Smooth muscle cell of the brain vasculature (primary cell): ENCODE data around the gene MRPL41.
"Not testable (repeated sequence)": the region's sequence is repeated elsewhere in the genome, so short reads cannot be mapped to it uniquely, and the experiment has no call there.

Source experiments
- DNase-seq: peaks from one replicate; pipeline ENCODE4 v3.0.0-alpha.2; 2012; ENCODE audit warnings: low read depth, low spot score

MRPL41 gene

DNA sequence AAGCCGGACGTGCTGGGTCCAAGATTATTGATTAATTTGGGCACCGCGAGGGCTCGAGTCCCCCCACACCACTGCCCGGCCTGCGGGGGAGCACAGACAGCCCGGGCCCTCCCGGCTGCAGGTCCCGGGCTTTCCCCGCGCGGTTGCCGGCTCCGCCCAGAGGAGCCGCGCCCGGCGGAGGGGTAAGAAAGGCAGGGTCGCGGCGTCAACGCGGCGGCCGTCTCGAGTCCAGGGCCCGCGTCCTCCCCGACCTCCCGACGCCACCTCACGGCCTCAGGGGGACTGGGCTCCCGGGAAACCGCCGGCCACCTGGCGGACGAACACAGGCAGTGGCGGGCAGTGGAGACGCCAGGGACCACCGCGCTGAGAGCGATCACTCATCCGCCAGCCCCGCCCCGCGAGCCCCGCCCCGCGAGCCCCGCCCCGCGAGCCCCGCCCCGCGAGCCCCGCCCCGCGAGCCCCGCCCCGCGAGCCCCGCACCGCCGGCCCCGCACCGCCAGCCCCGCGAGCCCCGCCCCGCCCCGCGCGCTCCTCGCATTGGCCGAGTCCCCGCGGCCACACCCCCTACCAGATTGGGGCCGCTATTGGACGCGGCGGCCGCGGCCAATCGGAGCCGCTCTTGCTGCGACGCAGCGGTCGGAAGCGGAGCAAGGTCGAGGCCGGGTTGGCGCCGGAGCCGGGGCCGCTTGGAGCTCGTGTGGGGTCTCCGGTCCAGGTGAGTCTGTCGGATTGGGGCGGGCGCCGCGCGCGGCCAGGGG is at the start of gene MRPL41:
MRPL41 (plus strand) TSS at position 616 of the 758 bp plus-strand sequence. CDS start 203 bp downstream, outside the sequence.
- DNase-seq = no peak

DNA sequence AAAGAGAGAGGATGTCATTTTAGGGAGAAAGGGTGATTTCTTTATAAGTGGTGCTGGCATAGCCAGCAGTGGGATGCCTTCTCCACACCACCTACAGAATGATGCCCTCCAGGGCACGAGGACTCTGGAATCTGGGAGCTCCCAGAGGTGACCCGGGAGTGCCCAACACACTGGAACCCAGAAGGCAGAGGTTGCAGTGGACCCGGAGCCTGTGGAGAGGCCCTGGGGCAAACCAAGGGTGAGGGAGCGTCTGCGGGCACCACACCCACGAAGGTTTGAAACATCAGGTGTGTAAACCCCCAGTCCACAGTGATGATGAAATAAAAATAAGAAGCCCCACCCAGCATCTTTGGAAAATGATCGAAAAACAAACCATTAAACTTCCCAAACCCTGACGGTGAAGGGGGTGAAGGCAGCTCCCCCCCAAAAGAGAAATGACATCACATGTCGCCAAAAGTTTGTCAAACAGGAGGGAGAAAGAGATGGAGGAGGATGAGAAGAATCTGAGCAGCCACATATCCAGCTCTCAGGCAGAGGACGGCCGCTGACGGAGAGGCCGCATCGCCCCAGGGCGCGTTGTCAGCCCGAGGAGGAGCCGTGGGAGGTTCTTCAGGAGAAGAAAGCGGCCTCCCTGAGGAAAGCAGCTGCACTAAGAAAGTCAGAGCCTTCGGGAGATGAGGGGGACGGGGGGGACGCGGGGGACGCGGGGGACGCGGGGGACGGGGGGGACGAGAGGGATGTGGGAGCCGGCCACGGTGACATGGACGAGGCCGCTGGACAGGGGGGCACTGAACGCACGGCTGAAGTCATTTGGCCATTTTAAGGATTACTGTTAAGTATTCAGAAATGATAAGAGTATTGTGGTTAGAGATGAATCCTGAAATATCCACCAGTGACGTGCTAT is 49.4 kb upstream of the MRPL41 start:
- DNase-seq = no peak

- DNase-seq = no peak
These were observed 47.3 kb upstream of the MRPL41 start for GRCh38 chr9:137504432-137504777.

DNA sequence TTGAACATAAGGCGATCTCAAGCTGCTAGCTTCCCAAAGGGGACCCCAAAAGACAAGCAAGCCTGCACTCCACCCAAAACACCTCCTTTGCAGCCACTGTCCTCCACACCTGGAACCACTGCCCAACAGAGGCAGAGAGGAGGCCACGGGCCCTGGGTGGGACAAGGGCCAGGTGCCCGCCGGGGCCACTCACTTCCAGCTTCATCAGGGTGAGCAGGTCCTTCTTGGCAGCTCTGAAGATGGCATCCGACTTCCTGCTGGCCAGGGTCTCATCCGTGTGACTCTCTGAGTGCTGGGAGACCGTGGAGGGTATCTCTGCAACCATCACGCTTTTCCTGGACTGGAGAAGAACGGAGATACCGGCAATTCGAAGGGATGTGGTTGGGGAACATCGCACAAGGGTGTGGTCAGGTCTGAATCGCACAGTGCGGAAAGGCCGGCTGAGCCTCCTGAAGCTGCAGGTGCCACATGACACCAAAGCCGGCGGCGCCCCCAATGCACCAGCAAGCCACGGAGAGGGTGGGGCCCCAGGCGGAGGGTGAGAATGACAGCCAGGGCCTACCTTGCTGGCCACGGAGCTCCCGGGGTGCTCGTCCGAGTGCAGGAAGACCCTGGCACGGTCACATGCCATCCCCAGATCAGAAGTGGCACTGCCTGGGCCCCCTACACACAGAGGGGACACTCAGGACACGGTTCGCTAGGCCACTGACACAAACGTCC is 46.1 kb upstream of the MRPL41 start:
- DNase-seq = no peak

DNA sequence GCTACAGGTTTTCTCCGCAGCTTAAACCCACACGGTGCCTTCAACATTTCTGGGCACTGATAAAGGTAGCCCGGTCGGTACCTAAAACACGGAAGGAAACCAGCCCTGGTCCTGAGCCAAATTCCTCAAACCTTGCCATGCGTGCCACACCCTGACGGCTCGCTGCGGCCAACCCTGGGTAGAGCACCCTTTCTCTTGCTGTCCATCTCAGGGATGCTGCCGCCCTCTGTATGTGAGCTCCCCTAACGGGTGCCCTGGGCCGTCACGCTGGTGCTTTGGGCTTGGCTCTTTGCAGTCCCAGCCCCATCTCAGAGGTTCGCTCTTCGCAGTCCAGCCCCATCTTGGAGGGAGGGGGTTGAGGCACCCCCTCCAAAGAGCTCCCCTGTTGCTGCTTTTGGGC is 45.4 kb upstream of the MRPL41 start:
- DNase-seq = no peak

- DNase-seq = no peak
These were observed 44.9 kb upstream of the MRPL41 start for GRCh38 chr9:137506702-137507171.

DNA sequence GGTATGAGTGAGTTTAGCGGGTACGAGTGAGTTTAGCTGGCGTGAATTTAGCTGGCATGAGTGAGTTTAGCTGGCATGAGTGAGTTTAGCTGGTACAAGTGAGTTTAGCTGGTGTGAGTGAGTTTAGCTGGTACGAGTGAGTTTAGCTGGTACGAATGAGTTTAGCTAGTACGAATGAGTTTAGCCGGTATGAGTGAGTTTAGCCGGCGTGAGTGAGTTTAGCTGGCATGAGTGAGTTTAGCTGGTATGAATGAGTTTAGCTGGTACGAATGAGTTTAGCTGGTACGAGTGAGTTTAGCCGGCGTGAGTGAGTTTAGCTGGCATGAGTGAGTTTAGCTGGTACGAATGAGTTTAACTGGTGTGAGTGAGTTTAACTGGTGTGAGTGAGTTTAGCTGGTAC is 42.5 kb upstream of the MRPL41 start:
- DNase-seq = no peak

- not testable (repeated sequence) for DNase-seq
These were observed 40.6 kb upstream of the MRPL41 start for GRCh38 chr9:137511126-137511525.

DNA sequence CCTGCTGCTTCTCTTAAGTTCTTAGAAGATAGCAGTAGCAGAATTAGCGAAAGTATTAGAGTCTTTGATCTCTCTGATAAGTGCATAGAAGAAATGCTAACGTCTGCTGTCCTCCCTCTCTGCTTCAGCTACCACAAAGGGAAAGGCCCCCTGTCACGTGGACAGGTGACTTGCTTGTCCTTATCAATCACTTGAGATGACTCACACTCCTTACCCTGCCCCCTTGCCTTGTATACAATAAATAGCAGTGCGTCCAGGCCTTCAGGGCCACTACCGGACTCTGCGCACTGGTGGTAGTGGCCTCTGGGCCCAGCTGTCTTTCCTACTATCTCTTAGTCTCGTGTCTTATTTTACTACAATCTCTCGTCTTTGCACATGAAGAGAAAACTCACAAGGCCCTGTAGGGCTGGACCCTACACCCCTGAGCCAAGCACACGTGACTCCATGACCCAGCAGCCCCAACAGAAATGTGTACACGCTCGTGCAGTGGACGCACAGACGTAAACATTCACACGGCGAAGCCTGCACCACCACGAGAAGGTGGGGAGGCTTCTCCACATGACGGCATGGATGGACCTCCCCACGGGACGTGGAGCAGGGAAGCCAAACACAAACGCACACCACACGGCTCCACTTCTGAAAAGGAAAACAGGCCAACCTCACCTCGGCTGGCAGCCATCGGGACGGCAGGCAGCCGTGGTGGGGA is 39.8 kb upstream of the MRPL41 start:
- no peak for DNase-seq

DNA sequence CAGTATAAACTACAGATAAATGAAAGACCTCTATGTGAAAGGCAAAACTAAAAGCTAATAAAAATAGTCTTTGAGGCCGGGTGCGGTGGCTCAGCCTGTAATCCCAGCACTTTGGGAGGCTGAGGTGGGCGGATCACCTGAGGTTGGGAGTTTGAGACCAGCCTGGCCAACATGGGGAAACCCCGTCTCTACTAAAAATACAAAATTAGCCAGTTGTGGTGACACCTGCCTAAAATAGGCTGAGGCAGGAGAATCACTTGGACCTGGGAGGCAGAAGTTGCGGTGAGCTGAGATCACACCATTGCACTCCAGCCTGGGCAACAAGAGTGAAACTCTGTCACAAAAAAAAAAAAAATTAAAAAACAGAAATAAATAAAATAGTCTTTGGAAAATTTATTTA is 38.5 kb upstream of the MRPL41 start:
- DNase-seq = not testable (repeated sequence)

GRCh38 chr9:137513801-137514570 is 37.7 kb upstream of the MRPL41 start:
- not testable (repeated sequence) for DNase-seq

DNA sequence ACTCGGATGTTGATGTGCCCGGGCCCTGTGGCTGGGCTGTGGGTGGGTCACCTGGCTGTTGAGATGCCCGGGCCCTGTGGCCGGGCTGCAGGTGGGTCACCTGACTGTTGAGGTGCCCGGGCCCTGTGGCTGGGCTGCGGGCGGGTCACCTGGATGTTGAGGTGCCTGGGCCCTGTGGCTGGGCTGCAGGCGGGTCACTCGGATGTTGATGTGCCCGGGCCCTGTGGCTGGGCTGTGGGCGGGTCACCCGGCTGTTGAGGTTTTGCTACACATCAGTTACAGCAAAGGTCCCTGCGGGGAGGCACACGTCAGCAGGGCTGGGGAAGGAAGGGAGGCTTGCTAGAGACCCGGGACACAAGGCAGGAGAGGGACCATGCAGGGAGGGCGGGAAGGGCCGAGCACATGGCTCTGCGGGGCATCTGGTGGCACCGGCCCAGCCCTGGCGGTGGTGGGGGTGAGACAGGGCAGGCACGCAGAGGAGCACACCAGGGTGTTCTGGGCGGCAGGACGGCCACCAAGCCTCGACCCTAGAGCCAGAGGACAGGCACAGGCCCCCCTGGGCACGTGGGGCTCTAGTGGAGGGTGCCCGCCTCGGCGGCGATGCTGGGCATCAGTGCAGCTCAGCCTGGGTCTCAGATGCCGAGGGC is 36.9 kb upstream of the MRPL41 start:
- no peak for DNase-seq

- no peak for DNase-seq
These were observed 36.3 kb upstream of the MRPL41 start for GRCh38 chr9:137515338-137515724.

DNA sequence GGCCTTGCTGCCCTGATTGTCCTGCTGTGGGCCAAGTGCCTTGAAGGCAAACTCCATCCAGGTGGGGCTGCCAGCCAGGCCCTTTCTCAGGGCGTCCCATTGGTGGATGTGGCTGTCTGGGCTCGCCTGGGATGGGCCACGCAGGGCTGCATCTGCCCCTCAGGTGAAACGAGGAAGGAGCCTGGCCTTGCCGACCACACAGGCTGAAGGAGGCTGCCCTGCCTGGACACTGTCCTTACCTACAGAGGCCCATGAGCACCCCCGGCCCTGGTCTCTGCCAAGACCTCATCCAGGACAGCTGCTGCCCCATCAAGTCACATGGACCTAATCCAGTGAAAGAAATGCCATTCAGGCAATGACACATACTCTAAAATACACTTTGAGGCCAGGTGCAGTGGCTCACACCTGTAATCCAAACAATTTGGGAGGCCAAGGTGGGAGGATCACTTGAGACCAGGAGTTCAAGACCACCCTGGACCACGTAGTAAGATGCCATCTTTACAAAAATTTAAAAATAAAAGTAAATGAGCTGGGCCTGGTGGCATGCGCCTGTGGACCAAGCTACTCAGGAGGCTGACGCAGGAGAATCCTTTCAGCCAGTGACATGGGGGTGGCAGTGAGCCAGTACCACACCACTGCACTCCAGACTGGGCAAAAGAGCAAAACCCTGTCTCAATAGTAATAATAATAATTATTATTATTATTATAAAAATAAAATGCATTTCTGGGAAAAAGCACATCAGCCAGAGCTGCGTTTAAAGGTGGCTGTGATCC is 35.3 kb upstream of the MRPL41 start:
- no peak for DNase-seq

DNA sequence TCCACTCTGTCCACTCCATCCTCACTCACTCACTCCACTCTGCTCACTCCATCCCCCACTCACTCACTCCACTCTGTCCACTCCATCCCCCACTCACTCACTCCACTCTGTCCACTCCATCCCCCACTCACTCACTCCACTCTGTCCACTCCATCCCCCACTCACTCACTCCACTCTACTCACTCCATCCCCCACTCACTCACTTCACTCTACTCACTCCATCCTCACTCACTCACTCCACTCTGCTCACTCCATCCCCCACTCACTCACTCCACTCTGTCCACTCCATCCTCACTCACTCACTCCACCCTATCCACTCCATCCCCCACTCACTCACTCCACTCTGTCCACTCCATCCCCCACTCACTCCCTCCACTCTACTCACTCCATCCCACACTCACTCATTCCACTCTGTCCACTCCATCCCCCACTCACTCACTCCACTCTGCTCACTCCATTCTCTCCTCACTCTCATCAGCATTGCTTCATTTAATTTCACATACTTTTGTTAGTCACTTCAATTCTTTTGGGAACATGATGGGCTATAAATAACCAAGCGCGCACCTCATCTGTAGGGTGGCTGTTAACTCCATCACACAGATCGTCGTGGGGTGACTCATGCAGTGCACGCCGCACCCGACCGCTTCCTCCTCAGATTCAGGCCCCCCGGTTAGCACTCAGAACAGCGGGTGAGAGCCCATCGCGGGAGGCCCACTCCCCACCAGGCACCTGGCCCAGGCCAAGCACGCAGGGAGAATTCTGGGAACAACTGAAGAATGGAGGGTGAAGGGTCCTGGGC is 32.8 kb upstream of the MRPL41 start:
- DNase-seq = not testable (repeated sequence)

DNA sequence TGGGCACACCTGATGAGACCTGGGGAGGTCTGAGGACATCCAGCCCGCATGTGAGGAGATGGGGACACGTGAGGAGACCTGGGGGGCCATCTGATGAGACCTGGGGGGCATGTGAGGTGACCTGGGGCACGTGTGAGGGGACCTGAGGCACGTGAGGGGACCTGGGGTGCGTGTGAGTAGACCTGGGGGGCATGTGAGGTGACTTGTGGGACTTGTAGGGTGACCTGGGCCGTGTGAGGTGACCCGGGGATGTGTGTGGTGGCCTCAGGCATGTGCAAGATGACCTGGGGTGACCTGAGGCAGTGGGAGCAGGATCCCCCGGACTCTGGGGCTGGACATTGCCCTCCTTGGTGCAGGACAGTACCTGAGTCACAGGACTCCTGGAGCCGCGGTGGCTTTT is 32.1 kb upstream of the MRPL41 start:
- DNase-seq = no peak

GRCh38 chr9:137520614-137521404 is 30.9 kb upstream of the MRPL41 start:
- DNase-seq = no peak
